ENCODE measurements around the gene PRPF6. TPM values are rescaled to one million over a fixed set of nuclear protein-coding genes. Genes with fewer than 3 reads are reported as not detected.
A peak's percentile ranks its signal among the peaks of the same experiment; 100 is the strongest.

Gene PRPF6
- total and polyA plus RNA-seq, 2 of the 13 experiments (the other 11 are each of a cell fraction or from before 2014, with no cell fraction given) = 63.7 to 101 TPM

DNA sequence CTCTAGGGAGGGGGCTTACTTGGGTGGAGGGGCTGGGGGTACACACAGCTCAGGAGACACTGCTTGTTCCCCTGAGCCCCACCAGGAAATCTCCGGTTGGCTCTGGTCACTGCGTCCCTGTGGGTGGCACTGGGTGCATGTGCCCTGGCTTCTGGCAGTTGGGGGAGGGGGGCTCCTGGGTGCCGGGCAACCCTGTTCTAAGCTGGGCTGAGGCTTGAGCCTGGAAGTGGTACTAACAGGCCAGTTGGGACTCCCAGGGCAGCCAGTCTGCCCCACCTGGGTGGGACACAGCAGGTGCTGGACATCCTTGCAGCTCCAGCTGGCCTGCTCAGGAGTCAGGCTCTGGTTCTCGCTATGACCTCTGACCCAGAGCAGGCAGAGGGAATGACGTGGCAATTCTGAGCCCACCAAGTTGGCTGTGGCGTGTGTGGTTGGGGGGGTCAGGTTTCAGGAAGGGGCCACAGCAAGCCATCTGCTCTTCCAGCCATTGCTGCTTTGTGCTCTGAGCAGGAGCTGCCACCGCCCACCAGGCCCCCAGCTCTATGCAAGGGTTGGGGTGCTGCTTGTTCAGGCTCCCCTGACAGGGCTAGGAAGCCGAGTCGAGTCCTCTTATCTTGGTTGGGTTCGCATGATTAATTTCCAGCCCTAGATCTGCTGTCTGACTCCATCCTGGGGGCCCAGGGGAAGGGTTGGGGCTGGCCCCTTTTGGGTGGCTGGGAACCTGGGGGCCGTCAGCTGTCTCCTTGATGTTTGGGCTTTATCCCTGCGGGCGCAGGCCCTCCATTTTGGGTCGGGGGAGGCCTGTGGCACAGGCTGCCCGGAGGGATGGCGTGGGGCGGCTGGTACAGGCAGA, 55.6 kb downstream of the PRPF6 start (continued):
- TF ChIP-seq, protein P1, sequence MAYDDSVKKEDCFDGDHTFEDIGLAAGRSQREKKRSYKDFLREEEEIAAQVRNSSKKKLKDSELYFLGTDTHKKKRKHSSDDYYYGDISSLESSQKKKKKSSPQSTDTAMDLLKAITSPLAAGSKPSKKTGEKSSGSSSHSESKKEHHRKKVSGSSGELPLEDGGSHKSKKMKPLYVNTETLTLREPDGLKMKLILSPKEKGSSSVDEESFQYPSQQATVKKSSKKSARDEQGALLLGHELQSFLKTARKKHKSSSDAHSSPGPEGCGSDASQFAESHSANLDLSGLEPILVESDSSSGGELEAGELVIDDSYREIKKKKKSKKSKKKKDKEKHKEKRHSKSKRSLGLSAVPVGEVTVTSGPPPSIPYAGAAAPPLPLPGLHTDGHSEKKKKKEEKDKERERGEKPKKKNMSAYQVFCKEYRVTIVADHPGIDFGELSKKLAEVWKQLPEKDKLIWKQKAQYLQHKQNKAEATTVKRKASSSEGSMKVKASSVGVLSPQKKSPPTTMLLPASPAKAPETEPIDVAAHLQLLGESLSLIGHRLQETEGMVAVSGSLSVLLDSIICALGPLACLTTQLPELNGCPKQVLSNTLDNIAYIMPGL (CRISPR knock-in tag; IDR thresholded peaks at IDR 0.05; ENCODE audit: borderline replicate concordance in 1 of 2, low read depth in 1 of 2) = peak; percentile 12; a peak in 2 of 4 replicates
- TF ChIP-seq CC2D1A (CRISPR knock-in tag; IDR thresholded peaks at IDR 0.05) (no peak), CREB1 (IDR thresholded peaks at IDR 0.05) (peak; percentile 84), CREB1 (CRISPR knock-in tag; IDR thresholded peaks at IDR 0.05) (no peak), PLRG1 (conservative IDR thresholded peaks at IDR 0.05) (no peak), GABPB1 (CRISPR knock-in tag; IDR thresholded peaks at IDR 0.05) (no peak; the same call in 1 of the 2 replicates), FOXM1 (CRISPR knock-in tag; IDR thresholded peaks at IDR 0.05) (no peak), ZNF17 (CRISPR knock-in tag; IDR thresholded peaks at IDR 0.05) (no peak), PAWR (CRISPR knock-in tag; IDR thresholded peaks at IDR 0.05; ENCODE audit: borderline replicate concordance) (no peak), ZNF317 (CRISPR knock-in tag; IDR thresholded peaks at IDR 0.05) (peak; percentile 86), SALL1 (CRISPR knock-in tag; IDR thresholded peaks at IDR 0.05) (no peak; the same call in 1 of the 2 replicates), ZFAT (CRISPR knock-in tag; conservative IDR thresholded peaks at IDR 0.05) (no peak)
- TF ChIP-seq, protein P2, sequence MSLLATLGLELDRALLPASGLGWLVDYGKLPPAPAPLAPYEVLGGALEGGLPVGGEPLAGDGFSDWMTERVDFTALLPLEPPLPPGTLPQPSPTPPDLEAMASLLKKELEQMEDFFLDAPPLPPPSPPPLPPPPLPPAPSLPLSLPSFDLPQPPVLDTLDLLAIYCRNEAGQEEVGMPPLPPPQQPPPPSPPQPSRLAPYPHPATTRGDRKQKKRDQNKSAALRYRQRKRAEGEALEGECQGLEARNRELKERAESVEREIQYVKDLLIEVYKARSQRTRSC (CRISPR knock-in tag; IDR thresholded peaks at IDR 0.05; ENCODE audit: low read depth) = peak; percentile 22; the same call in 1 of the 2 replicates
- TF ChIP-seq, protein P3, sequence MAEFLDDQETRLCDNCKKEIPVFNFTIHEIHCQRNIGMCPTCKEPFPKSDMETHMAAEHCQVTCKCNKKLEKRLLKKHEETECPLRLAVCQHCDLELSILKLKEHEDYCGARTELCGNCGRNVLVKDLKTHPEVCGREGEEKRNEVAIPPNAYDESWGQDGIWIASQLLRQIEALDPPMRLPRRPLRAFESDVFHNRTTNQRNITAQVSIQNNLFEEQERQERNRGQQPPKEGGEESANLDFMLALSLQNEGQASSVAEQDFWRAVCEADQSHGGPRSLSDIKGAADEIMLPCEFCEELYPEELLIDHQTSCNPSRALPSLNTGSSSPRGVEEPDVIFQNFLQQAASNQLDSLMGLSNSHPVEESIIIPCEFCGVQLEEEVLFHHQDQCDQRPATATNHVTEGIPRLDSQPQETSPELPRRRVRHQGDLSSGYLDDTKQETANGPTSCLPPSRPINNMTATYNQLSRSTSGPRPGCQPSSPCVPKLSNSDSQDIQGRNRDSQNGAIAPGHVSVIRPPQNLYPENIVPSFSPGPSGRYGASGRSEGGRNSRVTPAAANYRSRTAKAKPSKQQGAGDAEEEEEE (CRISPR knock-in tag; IDR thresholded peaks at IDR 0.05; ENCODE audit: borderline replicate concordance) = no peak
- TF ChIP-seq, protein P4, sequence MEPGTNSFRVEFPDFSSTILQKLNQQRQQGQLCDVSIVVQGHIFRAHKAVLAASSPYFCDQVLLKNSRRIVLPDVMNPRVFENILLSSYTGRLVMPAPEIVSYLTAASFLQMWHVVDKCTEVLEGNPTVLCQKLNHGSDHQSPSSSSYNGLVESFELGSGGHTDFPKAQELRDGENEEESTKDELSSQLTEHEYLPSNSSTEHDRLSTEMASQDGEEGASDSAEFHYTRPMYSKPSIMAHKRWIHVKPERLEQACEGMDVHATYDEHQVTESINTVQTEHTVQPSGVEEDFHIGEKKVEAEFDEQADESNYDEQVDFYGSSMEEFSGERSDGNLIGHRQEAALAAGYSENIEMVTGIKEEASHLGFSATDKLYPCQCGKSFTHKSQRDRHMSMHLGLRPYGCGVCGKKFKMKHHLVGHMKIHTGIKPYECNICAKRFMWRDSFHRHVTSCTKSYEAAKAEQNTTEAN (CRISPR knock-in tag; conservative IDR thresholded peaks at IDR 0.05) = 0 out of 2 replicates have a peak, but pooled peaks have one; percentile 3
- TF ChIP-seq, protein P5, sequence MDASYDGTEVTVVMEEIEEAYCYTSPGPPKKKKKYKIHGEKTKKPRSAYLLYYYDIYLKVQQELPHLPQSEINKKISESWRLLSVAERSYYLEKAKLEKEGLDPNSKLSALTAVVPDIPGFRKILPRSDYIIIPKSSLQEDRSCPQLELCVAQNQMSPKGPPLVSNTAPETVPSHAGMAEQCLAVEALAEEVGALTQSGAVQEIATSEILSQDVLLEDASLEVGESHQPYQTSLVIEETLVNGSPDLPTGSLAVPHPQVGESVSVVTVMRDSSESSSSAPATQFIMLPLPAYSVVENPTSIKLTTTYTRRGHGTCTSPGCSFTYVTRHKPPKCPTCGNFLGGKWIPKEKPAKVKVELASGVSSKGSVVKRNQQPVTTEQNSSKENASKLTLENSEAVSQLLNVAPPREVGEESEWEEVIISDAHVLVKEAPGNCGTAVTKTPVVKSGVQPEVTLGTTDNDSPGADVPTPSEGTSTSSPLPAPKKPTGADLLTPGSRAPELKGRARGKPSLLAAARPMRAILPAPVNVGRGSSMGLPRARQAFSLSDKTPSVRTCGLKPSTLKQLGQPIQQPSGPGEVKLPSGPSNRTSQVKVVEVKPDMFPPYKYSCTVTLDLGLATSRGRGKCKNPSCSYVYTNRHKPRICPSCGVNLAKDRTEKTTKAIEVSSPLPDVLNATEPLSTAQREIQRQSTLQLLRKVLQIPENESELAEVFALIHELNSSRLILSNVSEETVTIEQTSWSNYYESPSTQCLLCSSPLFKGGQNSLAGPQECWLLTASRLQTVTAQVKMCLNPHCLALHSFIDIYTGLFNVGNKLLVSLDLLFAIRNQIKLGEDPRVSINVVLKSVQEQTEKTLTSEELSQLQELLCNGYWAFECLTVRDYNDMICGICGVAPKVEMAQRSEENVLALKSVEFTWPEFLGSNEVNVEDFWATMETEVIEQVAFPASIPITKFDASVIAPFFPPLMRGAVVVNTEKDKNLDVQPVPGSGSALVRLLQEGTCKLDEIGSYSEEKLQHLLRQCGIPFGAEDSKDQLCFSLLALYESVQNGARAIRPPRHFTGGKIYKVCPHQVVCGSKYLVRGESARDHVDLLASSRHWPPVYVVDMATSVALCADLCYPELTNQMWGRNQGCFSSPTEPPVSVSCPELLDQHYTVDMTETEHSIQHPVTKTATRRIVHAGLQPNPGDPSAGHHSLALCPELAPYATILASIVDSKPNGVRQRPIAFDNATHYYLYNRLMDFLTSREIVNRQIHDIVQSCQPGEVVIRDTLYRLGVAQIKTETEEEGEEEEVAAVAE (CRISPR knock-in tag; IDR thresholded peaks at IDR 0.05; ENCODE audit: borderline replicate concordance) = no peak
- TF ChIP-seq, protein P6, sequence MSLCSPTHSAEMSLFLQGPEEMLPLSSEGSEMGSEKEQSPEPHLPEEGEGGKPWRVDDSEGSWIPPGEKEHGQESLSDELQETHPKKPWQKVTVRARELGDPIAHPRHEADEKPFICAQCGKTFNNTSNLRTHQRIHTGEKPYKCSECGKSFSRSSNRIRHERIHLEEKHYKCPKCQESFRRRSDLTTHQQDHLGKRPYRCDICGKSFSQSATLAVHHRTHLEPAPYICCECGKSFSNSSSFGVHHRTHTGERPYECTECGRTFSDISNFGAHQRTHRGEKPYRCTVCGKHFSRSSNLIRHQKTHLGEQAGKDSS (CRISPR knock-in tag; IDR thresholded peaks at IDR 0.05; ENCODE audit: borderline replicate concordance, low read depth) = no peak

Measured in HepG2 (cell line).